A549 (cell line): ENCODE results near the gene DBNDD1. TPM values are rescaled to one million over a fixed set of nuclear protein-coding genes. Genes with fewer than 3 reads are reported as not detected.

ENCODE experiments used
- ATAC-seq, 2 experiments: fragments of 200-7000 bp in 1 of 2; fragments of >200 bp in 1 of 2; cut with Nextera tagmentation in 1 of 2; cut with Tn5 transposase in 1 of 2; 3 replicates each; pipeline versions ENCODE4 v1.8.0 to v1.9.1; 2018 to 2020; ENCODE audit warnings: mild to moderate bottlenecking in 1 of 2, moderate library complexity in 1 of 2
- CTCF ChIA-PET: fragments of 300-600 bp; sonication (Branson Sonifier 250); formaldehyde crosslinking; extraction: SDS; loops from one replicate; lab custom pipeline; 2021; ENCODE audit warnings: antibody characterized with exemption, inconsistent platforms; lab: Yijun Ruan, JAX
- POLR2A ChIA-PET: fragments of 350-600 bp; formaldehyde crosslinking; extraction: SDS; loops from one replicate; lab custom pipeline; 2021; ENCODE audit warnings: antibody characterized with exemption, inconsistent platforms; lab: Yijun Ruan, JAX
- DNase-seq, 2 experiments: peaks; one replicate each; pipeline versions ENCODE4 v3.0.0 to v3.0.0-alpha.2; 2011 to 2016; ENCODE audit warnings: low read depth in 1 of 2, low spot score in 1 of 2
- FAIRE-seq: peaks from 2 replicates; lab custom pipeline; 2011; peaks lifted over from hg19 to GRCh38; lab: Jason Lieb, UNC
- H3K27ac ChIP-seq, 2 experiments: fragments of >200 bp; sonication (Bioruptor Twin); formaldehyde crosslinking; 3 replicates each; pipeline ENCODE4 v1.5.1; 2016 to 2017
- H3K4me1 ChIP-seq: fragments of >200 bp; sonication (Bioruptor Twin); formaldehyde crosslinking; 3 replicates; pipeline ENCODE4 v1.6.1; 2016
- H3K4me2 ChIP-seq: fragments of >200 bp; sonication (Bioruptor Twin); formaldehyde crosslinking; 3 replicates; pipeline ENCODE4 v1.6.1; 2016
- H3K4me3 ChIP-seq: fragments of >200 bp; sonication (Bioruptor Twin); formaldehyde crosslinking; 3 replicates; pipeline ENCODE4 v1.5.1; 2016
- H3K9me3 ChIP-seq: fragments of >200 bp; sonication (Bioruptor Twin); formaldehyde crosslinking; 3 replicates; pipeline ENCODE4 v1.6.1; 2016
- CBX8 ChIP-seq: fragments of 200-600 bp; sonication (generic); IDR thresholded peaks from 2 replicates; pipeline ENCODE4 v1.6.1; 2016
- EHF ChIP-seq: fragments of 250-450 bp; sonication (Bioruptor Pico); IDR thresholded peaks from 2 replicates; pipeline ENCODE4 v1.5.0; 2020; ENCODE audit warnings: mild to moderate bottlenecking
- FOSB ChIP-seq: fragments of 250-450 bp; sonication (Bioruptor Pico); IDR thresholded peaks from 2 replicates; pipeline ENCODE4 v1.5.0; 2020; ENCODE audit warnings: mild to moderate bottlenecking, moderate library complexity
- FOSL2 ChIP-seq, 2 experiments: fragments of 450-650 bp in 1 of 2; fragments of >200 bp in 1 of 2; sonication (Bioruptor Twin) in 1 of 2; formaldehyde crosslinking; IDR thresholded peaks; 2 replicates each; pipeline versions ENCODE4 v1.5.0 to v1.6.1; 2016 to 2020; ENCODE audit warnings: mild to moderate bottlenecking in 1 of 2, moderate library complexity in 1 of 2
- FOXS1 ChIP-seq: fragments of 250-450 bp; sonication (Bioruptor Pico); IDR thresholded peaks from 2 replicates; pipeline ENCODE4 v1.5.0; 2020; ENCODE audit warnings: mild to moderate bottlenecking, moderate library complexity
- GATA3 ChIP-seq: IDR thresholded peaks from 2 replicates; pipeline ENCODE4 v1.6.1; 2012; ENCODE audit warnings: borderline replicate concordance
- HES2 ChIP-seq: fragments of >200 bp; sonication (Bioruptor Twin); formaldehyde crosslinking; IDR thresholded peaks from 2 replicates; pipeline ENCODE4 v1.6.1; 2016
- HOXA7 ChIP-seq: fragments of 250-450 bp; sonication (Bioruptor Pico); IDR thresholded peaks from 2 replicates; pipeline ENCODE4 v1.5.0; 2020; ENCODE audit warnings: mild to moderate bottlenecking, moderate library complexity
- JUNB ChIP-seq: fragments of >200 bp; sonication (Bioruptor Twin); formaldehyde crosslinking; IDR thresholded peaks from 2 replicates; pipeline ENCODE4 v1.6.1; 2016
- KDM1A ChIP-seq: fragments of 200-600 bp; sonication (generic); IDR thresholded peaks from 2 replicates; pipeline ENCODE4 v1.6.1; 2016; ENCODE audit warnings: low read depth, mild to moderate bottlenecking
- MAZ ChIP-seq: fragments of 150-350 bp; IDR thresholded peaks from 2 replicates; pipeline ENCODE4 v1.6.1; 2014; ENCODE audit warnings: antibody characterized with exemption, low read depth, low read length, borderline replicate concordance
- NFE2L2 ChIP-seq: fragments of 150-350 bp; conservative IDR thresholded peaks from 2 replicates; pipeline ENCODE4 v1.6.1; 2014; ENCODE audit warnings: low read length
- NR3C1 ChIP-seq: fragments of >200 bp; sonication (Bioruptor Twin); formaldehyde crosslinking; IDR thresholded peaks from 3 replicates; pipeline ENCODE4 v1.6.1; 2017
- RARB ChIP-seq: fragments of 250-450 bp; sonication (Bioruptor Pico); IDR thresholded peaks from 2 replicates; pipeline ENCODE4 v1.8.0; 2021; ENCODE audit warnings: mild to moderate bottlenecking, moderate library complexity
- RCOR1 ChIP-seq: fragments of 150-350 bp; IDR thresholded peaks from 2 replicates; pipeline ENCODE4 v1.6.1; 2014; ENCODE audit warnings: antibody characterized with exemption, low read length, low read depth
- RFX5 ChIP-seq: fragments of 450-650 bp; IDR thresholded peaks from 2 replicates; pipeline ENCODE4 v1.7.1; 2014; ENCODE audit warnings: antibody characterized with exemption, mild to moderate bottlenecking, moderate library complexity
- RNF2 ChIP-seq: fragments of 200-600 bp; sonication (generic); IDR thresholded peaks from 2 replicates; pipeline ENCODE4 v1.6.1; 2016; ENCODE audit warnings: low read depth, mild to moderate bottlenecking, antibody characterized with exemption, moderate library complexity, borderline replicate concordance
- SMC3 ChIP-seq: fragments of >200 bp; sonication (Bioruptor Twin); formaldehyde crosslinking; IDR thresholded peaks from 3 replicates; pipeline ENCODE4 v1.6.1; 2018; ENCODE audit warnings: inconsistent platforms
- TFCP2L1 ChIP-seq: fragments of 250-450 bp; sonication (Bioruptor Pico); IDR thresholded peaks from 2 replicates; pipeline ENCODE4 v1.5.0; 2021; ENCODE audit warnings: mild to moderate bottlenecking
- ZFP36 ChIP-seq: fragments of 450-650 bp; IDR thresholded peaks from 2 replicates; pipeline ENCODE4 v1.6.1; 2014; ENCODE audit warnings: borderline replicate concordance; ENCODE audit not compliant: partially characterized antibody
- ZNF302 ChIP-seq: fragments of 250-450 bp; sonication (Bioruptor Pico); IDR thresholded peaks from 2 replicates; pipeline ENCODE4 v1.9.0; 2021; ENCODE audit warnings: inconsistent platforms, mild to moderate bottlenecking, moderate library complexity
- WGBS: methylation state at CpG from one replicate; pipeline ENCODE4 v1.1.6; 2017; ENCODE audit errors: missing lambda C conversion rate; 5-methylcytosine and 5-hydroxymethylcytosine counted together
- polyA plus RNA-seq, 4 experiments: library from polyadenylated mRNA; depleted of rRNA in 3 of 4; stranded (reverse); fragments of >200 nt; fragmentation: RNase III in 1 of 4; extraction: RNeasy Plus Mini Kit Qiagen cat#74134 plus additional on column Dnase treatment in 1 of 4; gene quantifications; 2 replicates in 3 of 4; 3 replicates in 1 of 4; pipeline ENCODE4 v1.2.3, GENCODE V29; 2011 to 2017
- TF ChIP-seq, protein P1 (sequence below): fragments of 250-450 bp; sonication (Bioruptor Pico); IDR thresholded peaks from 2 replicates; pipeline ENCODE4 v1.5.0; 2020; ENCODE audit warnings: low read depth, mild to moderate bottlenecking, moderate library complexity
- TF ChIP-seq, protein P2 (sequence below): fragments of 450-650 bp; IDR thresholded peaks from 2 replicates; pipeline ENCODE4 v1.6.1; 2014; ENCODE audit warnings: antibody characterized with exemption

The DBNDD1 gene
- polyA plus RNA-seq, 2 of the 4 experiments (the other 2 are of a cell fraction), result 23.0 to 43.8 TPM

- Histone ChIP-seq H3K27ac (no peak overlapping the region), H3K9me3 (no peaks in the 10 kb centered on the region), H3K4me1 (peaks cover 24% of the 10 kb centered on the region)
- ATAC-seq (no peak), DNase-seq (no peak)
- no peak for TF ChIP-seq JUNB
- TF ChIP-seq KDM1A, result no peak
- no peak for TF ChIP-seq NFE2L2
- TF ChIP-seq HES2, result no peak
- TF ChIP-seq, protein P1, sequence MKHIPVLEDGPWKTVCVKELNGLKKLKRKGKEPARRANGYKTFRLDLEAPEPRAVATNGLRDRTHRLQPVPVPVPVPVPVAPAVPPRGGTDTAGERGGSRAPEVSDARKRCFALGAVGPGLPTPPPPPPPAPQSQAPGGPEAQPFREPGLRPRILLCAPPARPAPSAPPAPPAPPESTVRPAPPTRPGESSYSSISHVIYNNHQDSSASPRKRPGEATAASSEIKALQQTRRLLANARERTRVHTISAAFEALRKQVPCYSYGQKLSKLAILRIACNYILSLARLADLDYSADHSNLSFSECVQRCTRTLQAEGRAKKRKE, result no peak
- no peak for TF ChIP-seq GATA3
- TF ChIP-seq, all 56 proteins: peak for 0
- POLR2A ChIA-PET, result no interaction called here
- no peak overlapping the region for H3K4me2 ChIP-seq
- no peak overlapping the region for H3K4me3 ChIP-seq
- 86% methylated on average over 16 of the region's 16 CpGs for WGBS
- no peak for FAIRE-seq
- CTCF ChIA-PET, result interaction anchor here (1.1 to 1.2 kb wide), 3 partner anchors 8 to 31 kb away, joined by 3 to 5 read pairs (median 4); no protein-coding TSS in a partner anchor
Observed at GRCh38 chr16:90041896-90042473, 22.7 kb upstream of the DBNDD1 start.

- H3K4me2 ChIP-seq, result no peak overlapping the region
- CTCF ChIA-PET, result interaction anchor here (1.2 to 1.3 kb wide), 2 partner anchors 10 to 32 kb away, joined by 3 read pairs; no protein-coding TSS in a partner anchor
- 88% methylated on average over 28 of the region's 29 CpGs for WGBS
- H3K4me3 ChIP-seq, result no peak overlapping the region
- POLR2A ChIA-PET, result no interaction called here
- DNase-seq, result no peak
- no peak overlapping the region for H3K27ac ChIP-seq
- FAIRE-seq, result no peak
- ATAC-seq, result no peak
- no peaks in the 10 kb centered on the region for H3K9me3 ChIP-seq
- TF ChIP-seq NFE2L2 (no peak), FOSL2 (IDR thresholded peaks at IDR 0.05) (no peak), FOSL2 (CRISPR knock-in tag; IDR thresholded peaks at IDR 0.05) (no peak), FOXS1 (CRISPR knock-in tag) (no peak), NR3C1 (no peak), HES2 (no peak), HOXA7 (CRISPR knock-in tag) (no peak), TFCP2L1 (CRISPR knock-in tag) (no peak), SMC3 (no peak), KDM1A (no peak), RNF2 (no peak), RARB (no peak), ZFP36 (no peak), CBX8 (no peak), MAZ (no peak), FOSB (CRISPR knock-in tag) (no peak), RFX5 (no peak), EHF (CRISPR knock-in tag) (no peak), RCOR1 (no peak), ZNF302 (CRISPR knock-in tag) (no peak)
- TF ChIP-seq, protein P2, sequence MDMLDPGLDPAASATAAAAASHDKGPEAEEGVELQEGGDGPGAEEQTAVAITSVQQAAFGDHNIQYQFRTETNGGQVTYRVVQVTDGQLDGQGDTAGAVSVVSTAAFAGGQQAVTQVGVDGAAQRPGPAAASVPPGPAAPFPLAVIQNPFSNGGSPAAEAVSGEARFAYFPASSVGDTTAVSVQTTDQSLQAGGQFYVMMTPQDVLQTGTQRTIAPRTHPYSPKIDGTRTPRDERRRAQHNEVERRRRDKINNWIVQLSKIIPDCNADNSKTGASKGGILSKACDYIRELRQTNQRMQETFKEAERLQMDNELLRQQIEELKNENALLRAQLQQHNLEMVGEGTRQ, result no peak
- H3K4me1 ChIP-seq, result peaks cover 14% of the 10 kb centered on the region
Observed at GRCh38 chr16:90040152-90041023, 21.1 kb upstream of the DBNDD1 start.
